NK-92 (cell line): ENCODE results near the gene TAF11L4.
"Not testable (repeated sequence)": the region's sequence is repeated elsewhere in the genome, so short reads cannot be mapped to it uniquely, and the experiment has no call there.

ENCODE experiments used
- DNase-seq: peaks from one replicate; lab custom pipeline; 2025; ENCODE audit not compliant: unreplicated experiment; lab: John Stamatoyannopoulos, UW

The TAF11L4 gene

DNA sequence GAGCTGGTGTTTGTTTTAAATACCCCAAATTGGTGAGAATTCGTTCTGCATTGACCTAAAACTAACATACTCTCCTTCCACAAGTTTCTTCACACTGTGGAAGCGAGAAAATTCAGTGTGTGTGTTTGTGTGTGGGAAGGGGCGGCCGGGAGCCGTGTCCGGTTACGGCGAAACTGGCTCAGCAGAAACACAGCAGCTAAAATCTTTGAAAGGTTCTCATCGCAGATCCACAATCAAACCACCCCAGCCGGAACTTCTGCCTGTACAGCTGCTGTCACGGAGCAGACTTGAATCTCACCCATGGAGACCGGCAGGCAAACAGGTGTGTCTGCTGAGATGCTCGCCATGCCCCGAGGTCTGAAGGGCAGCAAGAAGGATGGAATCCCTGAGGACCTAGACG is at the start of gene TAF11L4:
Gene TAF11L4 (plus strand): TSS at position 301 of the 400 bp plus-strand sequence.
- not testable (repeated sequence) for DNase-seq

DNA sequence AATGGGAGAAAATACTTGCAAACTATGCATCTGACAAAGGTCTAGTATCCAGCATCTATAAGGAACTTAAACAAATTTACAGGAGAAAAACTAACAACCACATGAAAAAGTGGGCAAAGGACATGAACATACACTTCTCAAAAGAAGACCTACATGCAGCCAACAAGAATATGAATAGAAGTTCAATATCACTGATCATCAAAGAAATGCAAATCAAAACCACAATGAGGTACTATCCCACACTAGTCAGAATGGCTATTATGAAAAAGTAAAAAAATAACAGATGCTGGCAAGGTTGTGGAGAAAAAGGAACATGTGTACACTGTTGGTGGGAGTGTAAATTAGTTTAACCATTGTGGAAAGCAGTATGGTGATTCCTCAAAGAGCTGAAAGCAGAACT is 46.5 kb upstream of the TAF11L4 start:
- not testable (repeated sequence) for DNase-seq

DNA sequence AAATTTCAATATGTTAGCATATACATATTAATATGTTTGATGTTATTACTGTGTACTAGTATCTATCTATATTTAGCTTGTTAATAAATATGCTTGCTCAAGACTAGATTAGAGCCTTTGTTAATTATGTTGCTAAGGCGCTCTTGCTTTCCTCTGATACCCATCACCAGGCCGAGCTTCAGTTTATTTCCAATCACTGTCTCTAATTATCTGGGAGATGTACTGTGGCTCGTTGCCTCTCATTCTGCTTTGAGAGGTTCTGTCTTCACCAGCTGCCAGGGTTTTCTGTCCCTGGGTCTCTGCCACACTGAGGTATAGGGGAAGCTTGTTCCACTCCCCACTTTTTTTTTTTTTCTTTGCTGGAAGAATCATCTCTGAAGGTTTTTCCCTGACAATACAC is 44.6 kb upstream of the TAF11L4 start:
- no peak for DNase-seq

DNA sequence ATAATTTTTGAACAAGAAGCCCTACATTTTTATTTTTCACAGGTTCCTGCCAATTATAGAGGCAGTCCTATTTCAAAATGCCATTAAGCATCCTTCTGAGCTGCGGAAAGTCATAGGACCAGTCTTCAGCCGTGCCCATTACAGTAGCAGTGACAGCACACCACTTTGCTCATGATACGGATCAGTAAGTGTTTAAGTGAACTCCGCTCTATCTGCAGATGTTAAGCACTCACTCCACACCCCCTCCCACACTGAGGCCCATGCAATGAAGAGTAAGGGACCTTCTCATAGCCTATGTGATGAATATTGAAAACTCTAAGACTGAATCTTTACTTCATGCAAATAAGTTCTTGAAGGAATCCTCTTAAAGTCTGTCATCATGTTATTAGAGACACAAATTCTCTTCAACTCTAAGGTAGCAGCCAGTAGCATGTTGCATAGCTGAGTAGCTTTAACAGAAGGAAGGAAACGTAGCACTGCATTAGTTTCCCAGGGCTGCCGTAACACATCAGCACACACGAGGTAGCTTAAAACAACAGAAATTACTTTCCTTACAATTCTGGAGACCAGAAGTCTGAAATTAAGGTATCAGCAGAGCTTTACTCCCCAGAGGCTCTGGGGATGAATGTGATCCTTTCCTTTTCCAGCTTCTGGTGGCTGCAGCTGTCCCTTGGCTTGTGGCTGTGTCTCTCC is 43.9 kb upstream of the TAF11L4 start:
- DNase-seq, result no peak

DNA sequence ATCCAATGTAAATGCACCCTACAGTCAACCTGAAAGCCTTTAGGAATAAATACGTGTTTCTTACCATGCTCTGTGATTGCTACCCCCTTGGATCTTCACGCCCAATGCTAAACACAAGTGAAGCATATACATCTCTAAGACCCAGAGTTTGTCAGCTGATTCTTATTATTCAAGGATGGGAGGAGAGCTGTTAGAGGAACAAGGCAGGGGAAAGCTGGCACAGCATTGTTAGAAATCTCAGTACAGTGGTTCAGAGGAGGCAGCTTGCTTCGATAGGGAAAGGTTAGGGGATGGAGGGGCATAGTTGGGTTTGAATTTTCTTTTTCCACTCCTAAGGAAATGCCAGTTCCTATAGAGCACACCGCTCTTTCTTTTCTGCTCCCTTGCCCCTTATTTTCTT is 40.2 kb upstream of the TAF11L4 start:
- no peak for DNase-seq

DNA sequence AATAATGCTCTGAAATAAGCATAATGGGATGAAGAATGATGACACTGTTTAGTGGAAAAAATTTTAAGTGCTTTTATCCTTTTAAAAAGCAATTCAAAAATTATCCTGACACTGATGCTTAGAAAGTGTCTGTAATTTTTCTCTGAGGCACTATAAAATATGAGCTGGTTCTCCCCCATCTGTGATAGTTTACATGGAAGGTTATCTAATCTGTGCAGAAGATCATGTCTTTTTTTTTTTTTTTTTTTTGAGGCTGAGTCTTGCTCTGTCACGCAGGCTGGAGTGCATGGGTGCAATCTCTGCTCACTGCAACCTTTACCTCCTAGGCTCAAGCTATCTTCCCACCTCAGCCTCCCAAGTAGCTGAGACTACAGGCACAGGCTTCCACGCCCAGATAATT is 38.8 kb upstream of the TAF11L4 start:
- DNase-seq, result no peak

DNA sequence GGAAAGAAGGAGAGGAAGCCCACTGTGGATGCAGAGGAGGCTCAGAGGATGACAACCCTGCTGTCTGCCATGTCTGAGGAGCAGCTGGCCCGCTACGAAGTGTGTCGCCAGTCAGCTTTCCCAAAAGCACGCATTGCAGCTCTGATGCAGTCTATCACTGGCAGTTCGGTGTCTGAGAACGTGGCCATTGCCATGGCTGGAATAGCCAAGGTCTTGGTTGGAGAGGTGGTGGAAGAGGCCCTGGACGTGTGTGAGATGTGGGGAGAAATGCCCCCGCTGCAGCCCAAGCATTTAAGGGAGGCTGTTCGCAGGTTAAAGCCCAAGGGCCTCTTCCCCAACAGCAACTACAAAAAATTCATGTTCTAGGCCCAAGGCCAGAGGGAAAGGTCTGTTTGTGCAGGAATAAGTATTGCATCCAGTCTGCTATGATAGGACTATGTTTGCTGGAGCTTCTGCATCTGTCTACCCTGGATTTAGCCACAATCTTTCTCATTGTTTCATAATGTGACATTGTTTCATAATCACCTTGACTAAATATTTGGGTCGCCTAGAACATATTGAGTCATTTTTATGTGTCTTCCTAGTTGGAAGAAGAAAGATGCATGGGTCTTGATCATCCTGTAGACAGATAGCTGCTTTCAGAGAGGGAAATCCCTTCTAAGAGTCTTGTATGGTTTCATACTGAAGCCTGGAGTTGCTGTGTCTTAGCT is 35.0 kb upstream of the TAF11L4 start:
- not testable (repeated sequence) for DNase-seq

DNA sequence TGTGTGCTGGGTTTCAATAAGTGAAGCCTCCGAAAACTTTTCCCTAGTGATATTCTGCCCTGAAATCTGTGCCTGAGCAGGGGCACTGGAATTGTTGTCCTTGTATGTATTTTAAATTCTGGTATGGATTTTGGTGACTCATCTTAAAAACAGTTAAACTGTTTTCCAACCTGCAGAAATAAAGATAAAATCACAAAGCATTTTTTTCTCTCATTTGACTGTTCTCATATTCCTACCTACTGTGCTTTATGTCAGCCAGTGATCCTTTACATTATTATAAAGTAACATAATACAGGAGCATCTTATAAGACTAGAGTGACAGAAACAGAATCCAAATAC is 34.5 kb upstream of the TAF11L4 start:
- no peak for DNase-seq

DNA sequence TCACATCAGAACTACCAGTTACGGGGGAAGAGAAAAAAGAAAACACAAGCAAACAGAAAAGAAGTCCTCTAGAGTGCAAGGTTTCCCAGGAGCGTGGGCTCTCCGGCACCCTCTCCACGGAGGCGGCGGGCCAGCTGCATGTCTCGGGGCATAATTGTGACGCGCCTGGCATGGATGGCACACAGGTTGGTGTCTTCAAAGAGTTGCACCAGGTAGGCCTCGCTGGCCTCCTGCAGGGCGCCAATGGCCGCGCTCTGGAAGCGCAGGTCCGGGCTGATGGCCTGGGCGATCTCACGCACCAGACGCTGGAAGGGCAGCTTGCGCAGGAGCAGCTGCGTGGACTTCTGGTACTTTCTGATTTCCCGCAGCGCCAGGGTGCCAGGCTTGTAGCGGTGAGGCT is 30.3 kb upstream of the TAF11L4 start:
- DNase-seq, result not testable (repeated sequence)

DNA sequence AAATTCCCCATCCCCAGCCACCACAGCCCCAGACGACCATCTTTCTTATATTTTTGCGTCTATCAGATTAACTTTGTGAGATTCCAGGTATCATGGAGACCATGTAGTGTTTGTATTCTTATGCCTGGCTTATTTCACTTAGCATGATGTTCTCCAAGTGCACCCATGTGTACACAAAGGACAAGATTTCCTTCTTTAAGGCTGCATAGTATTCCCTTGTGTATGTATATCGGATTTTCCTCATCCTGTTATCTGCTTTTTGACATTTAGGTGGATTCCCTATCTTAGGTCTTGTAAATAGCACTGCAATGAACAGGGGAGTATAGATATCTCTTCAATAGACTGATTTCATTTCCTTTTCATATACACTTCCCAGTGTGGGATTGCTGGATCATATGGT is 28.8 kb upstream of the TAF11L4 start:
- DNase-seq, result no peak

DNA sequence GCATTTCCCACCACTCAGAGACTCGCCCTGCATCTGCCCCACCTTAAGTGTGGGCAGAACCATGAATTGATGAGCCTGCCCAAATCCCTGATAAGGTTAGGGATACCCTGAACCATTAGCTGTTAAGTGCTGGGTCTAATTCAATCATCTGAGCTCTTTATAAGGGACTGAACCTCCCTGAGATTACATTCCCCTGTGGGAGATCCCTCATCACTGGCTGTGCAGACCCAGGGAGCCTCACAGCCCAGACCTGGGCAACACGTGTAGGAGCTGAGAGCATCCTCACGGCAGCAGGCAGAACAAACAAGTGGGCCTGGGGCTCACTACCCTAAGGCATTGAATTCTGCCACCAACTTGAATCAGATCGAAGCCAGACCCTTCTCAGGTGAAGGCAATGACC is 24.2 kb upstream of the TAF11L4 start:
- no peak for DNase-seq

DNA sequence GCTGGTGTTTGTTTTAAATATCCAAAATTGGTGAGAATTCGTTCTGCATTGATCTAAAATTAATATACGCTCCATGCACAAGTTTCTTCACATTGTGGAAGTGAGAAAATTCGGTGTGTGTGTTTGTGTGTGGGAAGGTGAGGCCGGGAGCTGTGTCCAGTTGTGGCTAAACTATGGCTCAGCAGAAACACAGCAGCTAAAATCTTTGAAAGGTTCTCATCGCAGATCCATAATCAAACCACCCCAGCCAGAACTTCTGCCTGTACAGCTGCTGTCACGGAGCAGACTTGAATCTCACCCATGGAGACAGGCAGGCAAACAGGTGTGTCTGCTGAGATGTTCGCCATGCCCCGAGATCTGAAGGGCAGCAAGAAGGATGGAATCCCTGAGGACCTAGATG is 23.7 kb upstream of the TAF11L4 start, which contains the start of gene TAF11L2:
Gene TAF11L2 (plus strand): TSS at position 301 of the 400 bp plus-strand sequence.
- not testable (repeated sequence) for DNase-seq

DNA sequence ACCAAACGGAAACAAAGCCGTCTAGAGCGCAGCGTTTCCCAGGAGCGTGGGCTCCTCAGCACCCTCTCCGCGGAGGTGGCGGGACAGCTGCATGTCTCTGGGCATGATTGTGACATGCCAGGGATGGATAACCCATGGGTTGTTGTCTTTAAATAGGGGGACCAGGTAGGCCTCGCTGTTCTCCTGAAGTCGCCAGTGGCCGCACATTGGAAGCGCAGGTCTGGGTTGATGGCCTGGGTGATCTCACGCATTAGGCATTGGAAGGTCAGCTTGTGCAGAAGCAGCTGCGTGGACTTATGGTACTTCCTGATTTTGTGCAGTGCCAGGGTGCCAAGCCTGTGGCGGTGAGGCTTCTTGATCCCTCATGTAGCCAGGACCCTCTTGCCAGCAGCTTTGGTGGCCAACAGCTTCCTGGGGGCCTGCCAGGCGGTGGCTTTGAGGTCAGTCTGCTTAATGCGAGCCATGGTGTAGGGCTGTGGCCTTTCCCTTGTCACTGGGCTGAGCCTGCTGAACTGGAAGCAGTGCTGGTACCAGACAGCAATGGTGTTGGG is 9.8 kb upstream of the TAF11L4 start:
- no peak for DNase-seq

DNA sequence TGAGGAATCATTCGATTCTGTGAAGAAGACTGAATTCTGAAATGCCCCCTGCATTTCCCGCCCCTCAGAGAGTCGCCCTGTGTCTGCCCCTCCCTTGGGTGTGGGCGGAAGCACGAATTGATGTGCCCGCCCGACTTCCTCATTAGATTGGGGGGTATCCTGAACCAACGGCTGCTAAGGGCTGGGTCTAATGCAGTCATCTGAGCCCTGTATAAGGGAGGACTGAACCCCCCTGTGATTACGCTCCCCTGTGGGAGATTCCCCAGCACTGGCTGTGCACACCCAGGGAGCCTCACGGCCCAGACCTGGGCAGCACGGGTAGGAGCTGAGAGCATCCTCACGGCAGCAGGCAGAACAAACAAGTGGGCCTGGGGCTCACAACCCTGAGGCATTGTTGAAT is 4.1 kb upstream of the TAF11L4 start:
- DNase-seq, result not testable (repeated sequence)

DNA sequence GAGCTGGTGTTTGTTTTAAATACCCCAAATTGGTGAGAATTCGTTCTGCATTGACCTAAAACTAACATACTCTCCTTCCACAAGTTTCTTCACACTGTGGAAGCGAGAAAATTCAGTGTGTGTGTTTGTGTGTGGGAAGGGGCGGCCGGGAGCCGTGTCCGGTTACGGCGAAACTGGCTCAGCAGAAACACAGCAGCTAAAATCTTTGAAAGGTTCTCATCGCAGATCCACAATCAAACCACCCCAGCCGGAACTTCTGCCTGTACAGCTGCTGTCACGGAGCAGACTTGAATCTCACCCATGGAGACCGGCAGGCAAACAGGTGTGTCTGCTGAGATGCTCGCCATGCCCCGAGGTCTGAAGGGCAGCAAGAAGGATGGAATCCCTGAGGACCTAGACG is 3.5 kb upstream of the TAF11L4 start, which contains the start of gene TAF11L3:
Gene TAF11L3 (plus strand): TSS at position 301 of the 400 bp plus-strand sequence.
- DNase-seq, result not testable (repeated sequence)

DNA sequence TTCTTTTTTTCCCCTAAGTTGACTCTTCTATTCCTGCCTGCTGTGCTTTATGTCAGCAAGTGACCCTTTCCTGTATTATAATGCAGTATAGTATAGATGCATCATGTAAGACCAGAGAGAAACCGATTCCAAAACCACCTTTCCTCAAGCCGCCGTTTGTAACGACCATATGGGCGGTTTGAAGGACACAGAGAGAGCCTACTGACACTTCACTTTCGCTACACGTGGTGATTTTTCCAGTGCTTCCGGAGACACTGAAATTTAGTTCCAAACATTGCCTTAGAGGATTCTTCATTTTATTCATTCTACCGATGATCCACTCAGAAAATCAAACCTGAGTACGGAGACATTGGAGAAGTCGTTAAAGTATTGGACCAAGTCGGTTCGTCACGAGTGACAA is 2.1 kb upstream of the TAF11L4 start:
- DNase-seq, result not testable (repeated sequence)

DNA sequence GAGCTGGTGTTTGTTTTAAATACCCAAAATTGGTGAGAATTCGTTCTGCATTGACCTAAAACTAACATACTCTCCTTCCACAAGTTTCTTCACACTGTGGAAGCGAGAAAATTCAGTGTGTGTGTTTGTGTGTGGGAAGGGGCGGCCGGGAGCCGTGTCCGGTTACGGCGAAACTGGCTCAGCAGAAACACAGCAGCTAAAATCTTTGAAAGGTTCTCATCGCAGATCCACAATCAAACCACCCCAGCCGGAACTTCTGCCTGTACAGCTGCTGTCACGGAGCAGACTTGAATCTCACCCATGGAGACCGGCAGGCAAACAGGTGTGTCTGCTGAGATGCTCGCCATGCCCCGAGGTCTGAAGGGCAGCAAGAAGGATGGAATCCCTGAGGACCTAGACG is 3.3 kb downstream of the TAF11L4 start, which contains the start of gene TAF11L5:
Gene TAF11L5 (plus strand): TSS at position 301 of the 400 bp plus-strand sequence.
- DNase-seq, result not testable (repeated sequence)

DNA sequence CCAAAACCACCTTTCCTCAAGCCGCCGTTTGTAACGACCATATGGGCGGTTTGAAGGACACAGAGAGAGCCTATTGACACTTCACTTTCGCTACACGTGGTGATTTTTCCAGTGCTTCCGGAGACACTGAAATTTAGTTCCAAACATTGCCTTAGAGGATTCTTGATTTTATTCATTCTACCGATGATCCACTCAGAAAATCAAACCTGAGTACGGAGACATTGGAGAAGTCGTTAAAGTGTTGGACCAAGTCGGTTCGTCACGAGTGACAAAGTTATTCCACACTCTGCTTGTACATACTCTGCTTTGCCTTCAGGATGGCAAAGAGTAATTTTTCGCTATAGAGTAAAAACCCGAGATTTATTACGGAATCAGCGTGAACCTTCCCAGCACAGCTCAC is 4.9 kb downstream of the TAF11L4 start:
- not testable (repeated sequence) for DNase-seq

DNA sequence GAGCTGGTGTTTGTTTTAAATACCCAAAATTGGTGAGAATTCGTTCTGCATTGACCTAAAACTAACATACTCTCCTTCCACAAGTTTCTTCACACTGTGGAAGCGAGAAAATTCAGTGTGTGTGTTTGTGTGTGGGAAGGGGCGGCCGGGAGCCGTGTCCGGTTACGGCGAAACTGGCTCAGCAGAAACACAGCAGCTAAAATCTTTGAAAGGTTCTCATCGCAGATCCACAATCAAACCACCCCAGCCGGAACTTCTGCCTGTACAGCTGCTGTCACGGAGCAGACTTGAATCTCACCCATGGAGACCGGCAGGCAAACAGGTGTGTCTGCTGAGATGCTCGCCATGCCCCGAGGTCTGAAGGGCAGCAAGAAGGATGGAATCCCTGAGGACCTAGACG is 6.8 kb downstream of the TAF11L4 start, which contains the start of gene TAF11L6:
Gene TAF11L6 (plus strand): TSS at position 301 of the 400 bp plus-strand sequence.
- DNase-seq, result not testable (repeated sequence)
